Medulla oblongata (tissue), 1 donor: Measurements from ENCODE around the gene STARD5.
"Not testable (repeated sequence)": the region's sequence is repeated elsewhere in the genome, so short reads cannot be mapped to it uniquely, and the experiment has no call there.

ENCODE experiments used
- DNase-seq: peaks from one replicate; pipeline ENCODE4 v3.0.0-alpha.2; 2015; ENCODE audit errors: extremely low spot score

STARD5 gene, protein sequence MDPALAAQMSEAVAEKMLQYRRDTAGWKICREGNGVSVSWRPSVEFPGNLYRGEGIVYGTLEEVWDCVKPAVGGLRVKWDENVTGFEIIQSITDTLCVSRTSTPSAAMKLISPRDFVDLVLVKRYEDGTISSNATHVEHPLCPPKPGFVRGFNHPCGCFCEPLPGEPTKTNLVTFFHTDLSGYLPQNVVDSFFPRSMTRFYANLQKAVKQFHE

DNA sequence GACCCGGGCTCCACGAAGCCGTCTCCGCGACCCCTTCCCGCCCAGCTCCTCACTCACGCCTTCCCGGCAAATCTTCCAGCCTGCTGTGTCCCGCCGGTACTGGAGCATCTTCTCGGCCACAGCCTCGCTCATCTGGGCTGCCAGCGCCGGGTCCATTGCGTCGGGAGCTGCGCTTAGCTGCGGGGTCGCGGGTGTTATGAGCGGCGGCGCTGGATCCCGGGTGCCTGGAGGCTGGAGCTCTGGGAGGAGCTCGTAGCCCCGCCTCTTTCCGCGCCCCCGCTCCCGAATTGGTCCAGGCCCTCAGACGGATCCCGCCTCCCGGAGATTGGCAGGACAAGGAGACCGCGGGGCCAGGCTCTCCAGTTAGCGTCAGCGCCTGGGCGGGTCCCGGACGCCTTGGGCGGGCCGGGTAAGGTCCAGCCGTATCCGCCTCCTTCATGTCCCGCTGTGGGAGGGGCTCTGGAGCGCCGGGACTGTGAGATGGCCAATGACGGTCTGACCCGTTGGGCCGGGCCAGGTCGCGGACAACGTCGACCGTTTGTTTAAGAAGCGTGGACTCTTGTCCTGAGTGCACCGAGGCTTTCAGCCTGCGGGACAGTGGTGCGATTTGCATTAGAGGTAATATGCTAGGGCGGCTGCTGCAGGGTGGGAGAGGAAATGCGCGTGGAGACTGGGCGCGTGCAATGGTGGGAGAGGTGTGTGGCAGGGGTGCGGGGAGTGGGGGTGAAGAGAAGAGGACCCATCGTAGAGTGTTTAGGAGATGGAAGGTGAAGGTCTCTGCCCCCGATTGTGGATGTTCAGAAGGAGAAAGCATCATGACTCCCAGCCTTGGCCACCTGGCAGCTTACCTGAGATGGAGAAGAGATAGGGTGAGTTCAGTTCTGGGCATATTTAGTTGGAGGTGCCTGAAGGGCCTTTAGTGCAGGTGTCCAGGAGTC, at the start of gene STARD5:
STARD5 (minus strand) TSS at position 198 of the 938 bp plus-strand sequence; CDS start at position 156, 42 bp downstream.
- peak; percentile 99 for DNase-seq

DNA sequence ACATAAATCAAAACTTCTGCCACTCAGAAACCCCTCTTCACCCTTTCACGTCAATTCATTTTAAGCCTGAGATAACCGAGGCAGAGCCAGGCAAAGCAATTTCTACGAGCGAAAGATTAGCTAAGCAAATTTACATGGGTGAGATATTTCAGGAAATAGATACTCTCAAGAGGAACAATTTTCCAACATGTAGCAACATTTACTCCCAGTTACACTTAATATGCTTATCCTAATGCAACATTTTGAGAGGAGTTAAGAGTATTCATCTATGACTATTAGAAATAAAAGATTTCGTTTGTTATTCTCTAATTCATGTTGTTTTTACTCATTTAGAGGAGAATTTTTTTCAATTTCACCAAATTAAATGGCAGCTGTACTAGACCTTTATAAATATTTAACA, 49.2 kb upstream of the STARD5 start:
- DNase-seq, result no peak

DNA sequence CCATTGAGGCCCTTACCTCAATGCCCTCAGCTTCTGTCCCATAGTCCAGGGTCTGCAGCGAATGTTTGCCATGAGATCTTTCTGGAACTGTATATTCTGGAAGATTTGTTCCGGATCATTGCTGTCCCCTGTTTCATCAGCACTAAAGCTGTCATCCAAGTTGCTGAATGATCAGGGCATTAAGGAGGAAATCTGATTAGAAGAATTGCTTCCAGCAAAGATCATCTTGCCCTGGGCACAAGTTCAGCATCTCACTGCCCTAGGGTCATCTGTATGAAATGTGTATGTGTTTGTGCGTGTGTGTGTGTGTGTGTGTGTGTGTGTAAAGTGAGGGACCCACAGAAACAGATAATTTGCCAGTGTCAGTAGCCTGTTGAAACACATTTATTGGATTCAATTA, 48.6 kb upstream of the STARD5 start:
- DNase-seq, result no peak

DNA sequence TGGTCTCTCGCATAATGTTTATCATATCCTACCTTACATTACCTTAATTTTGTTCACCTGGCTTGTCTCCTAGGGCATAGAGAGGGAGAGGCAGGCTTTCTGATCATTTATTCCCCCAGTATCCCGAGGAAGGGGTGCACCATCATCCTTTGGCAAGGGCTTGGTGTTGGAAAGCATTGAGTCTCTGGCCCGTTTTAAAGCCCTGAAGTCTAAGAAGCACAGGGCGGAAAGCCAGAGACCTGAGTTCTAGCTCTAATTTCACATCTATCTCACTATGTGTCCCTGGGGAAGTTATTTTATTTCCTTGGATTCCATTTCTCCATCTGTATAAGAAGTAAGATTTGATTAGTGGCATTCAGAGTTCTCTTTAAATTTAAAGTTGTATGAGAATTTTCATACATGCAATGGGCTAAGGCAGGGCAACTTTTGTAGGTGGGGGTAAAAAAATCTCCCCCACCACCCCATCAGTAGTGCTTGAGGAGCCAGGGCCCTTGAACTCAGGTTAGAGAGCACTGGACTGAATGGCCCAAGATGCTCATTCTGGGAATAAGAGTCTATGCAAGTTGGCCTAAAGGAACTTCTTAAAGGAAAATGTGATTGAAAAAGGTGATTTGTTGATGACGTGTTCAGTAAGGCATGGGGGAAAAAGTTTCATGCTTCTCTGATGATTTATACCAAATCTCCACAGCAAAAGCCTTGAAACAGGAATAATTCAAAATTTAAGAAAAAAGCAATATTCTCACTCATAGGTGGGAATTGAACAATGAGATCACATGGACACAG, 40.0 kb upstream of the STARD5 start:
- no peak for DNase-seq

DNA sequence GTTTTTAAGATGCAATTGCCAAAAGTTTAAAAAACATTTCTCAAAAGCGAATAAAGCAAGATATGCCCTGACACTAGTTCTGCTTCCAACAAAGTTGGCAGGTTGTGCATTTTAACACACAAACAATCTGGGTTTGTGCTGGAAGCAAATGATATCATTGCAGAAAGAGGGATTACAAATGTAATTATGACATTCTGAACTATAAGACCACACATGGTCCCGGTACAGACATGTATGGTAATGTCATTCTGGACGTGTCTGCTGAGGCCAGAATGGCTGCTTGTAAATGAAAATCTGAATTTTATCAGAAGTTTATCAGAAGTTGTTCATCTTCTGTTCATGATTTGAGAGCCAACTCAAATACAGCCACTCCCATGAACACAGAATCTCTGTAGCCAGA, 39.3 kb upstream of the STARD5 start:
- no peak for DNase-seq

DNA sequence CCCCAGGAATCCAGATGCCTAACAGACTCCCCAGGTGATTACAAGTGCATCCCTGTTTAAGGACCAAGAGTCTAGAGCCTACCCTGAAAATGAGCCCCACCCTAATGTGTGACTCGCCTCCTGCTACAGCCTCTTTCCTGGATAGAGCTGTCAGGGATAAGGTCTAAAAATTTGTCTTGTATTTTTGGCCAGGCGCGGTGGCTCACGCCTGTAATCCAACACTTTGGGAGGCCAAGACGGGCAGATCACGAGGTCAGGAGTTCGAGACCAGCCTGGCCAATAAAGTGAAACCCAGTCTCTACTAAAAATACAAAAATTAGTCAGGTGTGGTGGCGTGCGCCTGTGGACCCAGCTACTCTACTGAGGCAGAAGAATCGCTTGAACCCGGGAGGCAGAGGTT, 38.8 kb upstream of the STARD5 start:
- DNase-seq, result no peak

DNA sequence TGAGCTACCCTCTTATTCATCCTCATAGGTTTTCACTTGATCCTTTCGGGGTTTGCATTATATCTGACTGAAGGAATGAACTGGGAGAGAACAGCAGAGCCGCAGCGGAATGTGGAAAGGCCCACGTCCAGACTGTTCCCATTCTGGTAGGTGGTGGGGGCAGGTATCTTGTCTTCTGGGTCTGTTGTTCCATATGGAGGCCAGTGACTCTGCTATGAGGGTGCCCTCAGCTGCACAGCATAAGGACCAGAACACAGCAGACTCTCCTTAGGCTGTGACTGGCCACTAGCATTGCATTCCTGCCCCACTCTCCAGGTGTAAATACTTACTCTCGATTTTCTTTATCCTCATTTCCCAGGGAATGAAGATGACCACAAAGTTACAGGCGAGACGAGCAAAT, 38.0 kb upstream of the STARD5 start:
- no peak for DNase-seq

DNA sequence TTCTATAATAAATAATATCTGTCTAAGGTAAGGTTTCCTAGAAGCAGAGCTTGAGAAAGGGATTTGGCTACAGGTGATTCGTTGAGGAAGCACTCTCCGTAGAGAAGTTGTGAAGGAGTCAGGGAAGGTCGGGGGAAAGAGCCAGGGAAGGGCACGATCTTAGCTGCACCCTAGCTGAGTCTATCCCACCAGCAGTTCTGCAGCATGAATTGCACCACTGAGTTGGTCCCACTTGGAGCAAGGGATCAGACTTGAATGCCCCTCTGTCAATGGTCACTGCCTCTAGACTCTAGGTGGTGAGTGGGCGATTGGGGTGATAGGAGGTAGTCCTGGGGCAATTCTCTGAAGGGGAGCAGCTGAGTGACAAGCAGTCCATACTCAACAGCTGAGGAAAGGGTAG, 36.5 kb upstream of the STARD5 start:
- no peak for DNase-seq

DNA sequence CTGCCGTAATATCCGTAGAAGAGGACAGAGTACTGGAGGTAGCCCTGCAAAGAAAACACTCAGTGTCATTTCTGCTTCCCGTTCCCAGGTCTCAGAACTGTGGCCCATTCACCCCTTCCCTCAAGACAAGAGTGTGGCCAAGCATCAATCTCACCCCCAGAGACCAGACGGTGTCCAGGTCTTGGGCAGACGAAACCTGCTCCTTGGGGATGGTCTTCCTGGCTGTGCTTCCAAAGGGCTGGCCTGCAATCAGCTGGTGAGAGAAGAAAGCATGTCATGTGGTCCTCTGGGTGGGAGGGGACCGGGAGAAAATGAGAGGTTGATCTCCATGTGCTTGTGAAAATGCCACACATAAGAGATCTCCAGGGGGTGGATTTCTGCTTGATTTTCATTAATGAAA, 34.3 kb upstream of the STARD5 start:
- no peak for DNase-seq

DNA sequence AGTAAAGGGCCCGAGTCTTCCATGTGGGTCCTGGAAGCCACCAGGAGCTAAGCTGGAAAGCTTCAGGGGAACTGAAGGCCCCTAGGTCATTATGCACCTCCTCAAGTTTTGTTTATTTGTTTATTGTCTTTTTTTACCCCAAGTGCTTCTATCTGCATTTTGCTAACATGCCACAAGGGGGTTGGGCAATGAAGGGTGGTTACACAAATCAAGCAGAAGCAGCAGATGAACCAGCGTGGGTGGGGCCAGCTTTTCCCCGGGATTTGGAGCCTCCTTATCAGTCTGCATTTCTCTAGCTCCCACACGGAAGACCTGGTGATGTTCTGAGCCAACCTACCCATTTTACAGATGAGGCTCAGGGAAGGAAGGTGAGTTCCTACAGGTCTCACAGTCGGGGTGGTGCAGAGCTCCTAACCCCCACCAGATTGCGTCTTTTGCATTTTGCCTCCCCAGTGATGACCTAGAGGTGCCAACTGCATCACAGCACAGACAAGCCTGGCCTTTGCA, 33.3 kb upstream of the STARD5 start:
- DNase-seq, result no peak

DNA sequence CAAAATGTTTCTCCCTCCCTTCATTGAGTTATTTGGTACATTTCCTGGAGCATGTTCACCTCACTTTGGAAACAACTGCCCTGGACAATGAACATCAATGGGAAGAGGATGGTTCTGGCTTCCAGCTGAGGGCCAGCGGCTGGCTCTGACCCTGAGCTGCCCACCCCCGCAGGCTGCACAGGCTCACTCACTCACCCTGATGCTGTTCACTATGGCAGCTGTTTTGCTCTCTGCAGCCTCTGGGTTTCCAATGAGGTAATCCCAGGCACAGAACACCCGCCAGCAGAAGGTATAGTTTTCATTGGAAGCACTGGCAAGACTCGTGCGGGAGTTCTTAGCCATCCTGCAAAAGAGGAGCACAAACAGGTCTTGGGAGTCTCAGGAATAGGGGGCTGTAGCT, 32.3 kb upstream of the STARD5 start:
- no peak for DNase-seq

DNA sequence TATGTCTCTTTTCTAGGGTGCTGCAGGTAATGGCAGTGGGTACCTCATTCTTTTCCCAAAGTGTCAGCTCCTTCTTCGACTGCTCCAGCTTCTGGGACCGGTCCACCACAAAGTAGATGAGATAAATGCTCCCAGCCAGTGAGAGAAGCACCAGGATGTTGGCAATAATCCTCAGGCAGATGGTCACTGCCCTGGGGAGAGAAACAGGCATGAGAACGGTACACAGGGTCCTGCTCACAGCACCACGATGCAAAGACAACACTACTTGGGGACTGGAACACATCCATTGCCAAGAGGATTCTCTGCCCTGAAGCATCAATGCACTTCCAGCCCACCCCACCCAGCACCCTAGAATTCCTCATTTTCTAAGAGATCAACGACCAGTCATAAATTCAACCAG, 27.7 kb upstream of the STARD5 start:
- DNase-seq, result no peak

DNA sequence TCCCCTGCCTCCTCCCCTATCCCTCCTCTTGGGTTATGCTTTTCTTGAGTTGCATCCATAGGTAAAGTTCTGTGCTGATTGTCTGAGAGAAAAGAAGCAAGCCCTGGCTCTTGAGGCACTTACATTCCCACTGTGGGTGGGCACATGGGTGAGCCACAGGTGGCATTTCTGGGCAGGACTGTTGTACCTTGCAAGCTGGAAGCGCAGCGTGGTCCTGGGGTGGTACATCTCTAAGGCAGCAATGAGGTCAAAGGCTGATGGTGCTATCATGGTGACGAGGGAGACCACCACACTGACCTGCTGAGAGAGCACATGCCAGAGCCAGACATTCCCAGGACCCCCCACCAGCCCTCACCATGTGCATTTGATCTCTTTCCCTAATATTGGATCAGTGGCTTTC, 25.3 kb upstream of the STARD5 start:
- DNase-seq, result no peak

DNA sequence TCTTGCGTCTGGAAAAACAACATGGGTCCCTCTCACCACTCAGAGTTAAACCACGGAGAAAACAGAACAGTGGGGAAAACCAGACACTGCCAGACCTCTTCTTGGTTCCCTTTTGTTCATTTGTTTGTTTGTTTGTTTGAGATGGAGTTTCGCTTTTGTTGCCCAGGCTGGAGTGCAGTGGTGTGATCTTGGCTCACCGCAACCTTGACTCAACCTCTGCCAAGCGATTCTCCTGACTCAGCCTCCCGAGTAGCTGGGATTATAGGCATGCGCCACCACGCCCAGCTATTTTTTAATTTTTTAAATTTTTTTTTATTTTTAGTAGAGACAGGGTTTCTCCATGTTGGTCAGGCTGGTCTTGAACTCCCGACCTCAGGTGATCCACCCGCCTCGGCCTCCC, 24.8 kb upstream of the STARD5 start:
- DNase-seq, result not testable (repeated sequence)

DNA sequence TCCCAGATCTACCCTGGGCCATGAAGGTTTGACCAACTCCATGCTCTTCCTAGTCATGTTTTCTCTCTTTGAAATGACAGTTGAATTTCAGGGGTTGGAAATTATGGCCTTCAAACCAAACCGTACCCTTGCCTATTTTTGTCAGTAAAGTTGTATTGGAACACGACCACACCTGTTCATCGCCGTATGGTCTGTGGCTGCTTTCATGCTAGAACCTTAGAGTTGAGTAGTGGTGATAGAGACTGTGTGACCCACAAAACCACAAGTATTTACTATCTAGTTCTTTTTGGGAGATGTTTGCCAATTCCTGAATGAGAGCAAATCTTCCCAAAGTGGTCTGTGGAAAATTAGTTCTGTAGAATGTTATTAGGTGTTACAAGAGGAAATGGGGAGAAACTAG, 24.0 kb upstream of the STARD5 start:
- DNase-seq, result no peak

DNA sequence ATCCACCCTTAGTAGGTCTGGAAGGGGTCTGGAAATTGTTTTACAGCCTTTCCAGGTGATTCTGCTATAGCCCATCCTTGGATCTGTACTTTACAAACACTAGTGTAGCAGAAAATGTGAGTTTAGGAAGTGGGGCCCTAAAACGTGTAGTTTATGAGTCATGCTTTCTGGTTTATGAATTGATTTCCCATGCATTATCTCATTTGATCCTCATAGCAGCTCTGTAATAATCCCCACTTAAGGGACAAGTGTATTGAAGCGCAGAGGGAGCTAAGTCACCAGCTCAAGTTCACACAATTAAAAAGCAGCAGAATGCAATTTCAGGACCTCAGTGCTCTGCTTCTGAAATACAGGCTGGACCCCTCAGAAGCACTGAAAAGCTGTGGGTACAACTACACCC, 22.7 kb upstream of the STARD5 start:
- no peak for DNase-seq

DNA sequence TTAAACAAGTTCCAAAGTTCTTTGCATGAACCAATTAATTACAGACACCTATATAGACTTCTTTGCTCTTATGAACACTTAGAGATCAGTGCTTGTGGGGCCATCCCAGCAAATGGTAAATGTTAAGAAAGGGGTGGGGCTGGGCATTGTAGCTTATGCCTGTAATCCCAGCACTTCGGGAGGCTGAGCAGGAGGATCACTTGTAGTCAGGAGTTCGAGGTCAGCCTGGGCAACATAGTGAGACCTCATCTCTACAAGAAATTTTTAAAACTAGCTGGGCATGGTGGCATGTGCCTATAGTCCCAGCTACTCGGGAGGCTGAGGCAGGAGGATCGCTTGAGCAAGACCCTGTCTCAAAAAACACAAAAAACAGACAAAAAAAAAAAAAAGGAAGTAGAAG, 19.4 kb upstream of the STARD5 start:
- DNase-seq, result no peak

DNA sequence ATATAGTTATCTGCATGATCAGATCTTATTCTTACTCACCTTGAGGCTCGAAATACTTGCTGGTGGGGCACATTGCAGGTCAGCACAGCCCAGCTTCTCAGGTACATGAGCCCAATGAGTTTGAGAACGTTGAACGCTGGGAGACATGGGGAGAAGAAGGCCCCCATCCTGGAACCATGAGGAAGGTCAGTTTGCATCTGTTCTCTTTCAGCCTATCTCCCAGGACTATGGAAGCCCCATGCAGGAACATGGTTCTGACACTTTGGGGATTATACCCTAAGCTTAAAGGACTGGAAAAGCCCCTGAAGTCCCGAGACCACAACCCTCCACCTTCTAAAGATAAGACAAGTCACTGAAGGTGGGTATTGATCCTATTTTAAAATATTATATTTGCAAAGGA, 17.4 kb upstream of the STARD5 start:
- DNase-seq, result no peak

DNA sequence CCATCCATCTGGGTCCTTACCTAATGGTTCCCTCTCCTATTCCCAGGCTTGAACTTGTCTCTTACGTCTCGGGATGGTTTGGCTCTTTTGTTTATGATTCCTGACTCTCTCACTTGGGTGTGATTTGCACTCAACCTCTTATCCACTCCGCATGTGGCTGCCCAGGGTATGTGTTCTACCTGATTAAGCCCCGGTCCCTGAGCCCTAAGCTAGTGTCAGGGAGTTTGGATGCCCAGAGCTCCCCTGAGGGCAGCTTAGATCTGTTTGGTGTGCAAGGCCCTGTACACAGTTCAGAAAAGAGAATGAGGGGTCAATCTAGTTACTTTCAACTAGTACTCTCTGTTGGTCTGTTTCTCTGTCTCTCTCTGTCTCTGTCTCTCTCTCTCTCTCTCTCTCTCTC, 15.9 kb upstream of the STARD5 start:
- no peak for DNase-seq

DNA sequence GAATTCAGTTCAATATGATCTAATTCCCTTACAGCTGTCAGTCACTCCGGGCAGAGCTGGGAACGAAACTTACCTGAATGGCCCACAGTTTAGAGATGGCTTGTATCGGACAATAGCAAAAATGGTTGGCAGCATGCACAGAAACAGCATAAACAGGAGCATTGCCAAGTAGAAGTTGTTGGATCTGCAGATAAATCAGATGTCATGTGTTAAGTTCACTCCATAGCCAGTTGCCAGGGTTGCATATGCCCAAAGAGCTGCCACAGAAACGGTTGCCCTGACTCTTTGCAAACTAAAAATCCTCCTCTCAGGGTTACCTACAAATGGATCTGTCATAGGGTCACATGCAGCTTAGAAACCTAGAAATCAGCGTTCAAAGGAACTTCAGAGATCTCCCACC, 15.4 kb upstream of the STARD5 start:
- no peak for DNase-seq

DNA sequence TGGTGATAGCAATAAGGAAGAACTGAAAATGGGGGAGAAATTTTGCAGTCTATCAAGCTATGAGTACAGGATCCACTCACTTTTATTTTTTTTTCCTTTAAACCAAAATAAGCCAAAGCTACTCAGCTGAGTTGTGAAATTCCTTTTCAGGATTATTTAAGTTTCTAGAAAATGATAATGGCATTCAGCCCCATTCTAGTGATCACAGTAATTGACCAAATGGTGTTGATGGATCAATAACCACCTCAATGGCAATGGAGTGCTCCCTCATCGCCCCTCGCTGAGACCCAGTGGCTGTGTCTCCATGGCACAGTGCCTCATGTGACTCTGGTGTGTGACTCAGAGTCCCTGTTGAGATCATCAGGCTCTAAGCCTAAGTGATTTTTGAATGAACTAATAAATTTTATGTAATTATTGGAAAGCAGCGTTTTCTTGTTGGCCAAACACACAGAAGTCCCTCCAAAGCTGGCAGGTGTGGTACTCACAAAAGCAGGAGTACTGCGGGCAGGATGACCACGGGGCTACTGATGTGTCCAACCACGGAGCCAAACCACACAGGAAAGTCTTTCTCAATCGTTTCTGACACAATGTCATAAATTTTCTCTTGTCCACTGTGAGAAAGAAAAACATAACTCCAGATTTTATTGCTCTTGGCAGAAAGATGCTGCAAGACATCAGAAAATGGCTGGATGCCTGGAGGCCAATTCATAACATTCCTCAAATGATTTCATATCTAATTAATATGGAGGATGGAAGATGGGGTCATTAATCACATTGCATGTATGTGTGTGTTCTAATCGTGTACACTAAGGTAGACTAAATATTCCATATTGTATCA, 14.4 kb upstream of the STARD5 start:
- DNase-seq, result no peak
